ENCODE measurements around the gene MCF2L2.

The MCF2L2 gene

GRCh38 chr3:183293966-183294365 is 134.5 kb downstream of the MCF2L2 start:
- no peak for DNase-seq (ENCODE audit: low read depth)

DNA sequence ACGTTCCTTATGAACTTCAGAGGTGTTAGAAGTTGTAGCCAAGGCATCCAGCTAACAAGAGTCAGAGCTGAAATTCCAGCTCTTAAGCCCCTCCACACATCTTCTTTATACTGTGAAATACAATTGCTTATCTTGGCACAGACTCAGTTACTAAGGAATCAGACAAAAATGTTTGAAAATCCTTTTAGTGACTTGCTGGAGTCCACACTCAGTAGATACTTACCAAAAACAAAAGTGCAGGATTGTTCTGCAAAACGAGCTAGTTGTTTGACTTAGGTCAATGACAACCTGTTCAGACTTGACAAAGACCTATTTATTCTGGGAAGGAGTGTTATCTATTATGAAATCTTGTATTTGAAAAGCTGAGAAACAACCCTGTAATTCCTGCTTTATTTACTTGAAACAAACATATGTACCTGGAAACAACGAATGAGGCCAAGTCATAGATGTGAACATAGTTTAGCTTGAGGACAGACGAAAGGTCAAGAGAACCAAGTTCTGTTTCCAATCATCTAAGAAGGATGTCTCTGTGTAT is 136.9 kb downstream of the MCF2L2 start:
- peak; percentile 43 for DNase-seq (ENCODE audit: low read depth)

DNA sequence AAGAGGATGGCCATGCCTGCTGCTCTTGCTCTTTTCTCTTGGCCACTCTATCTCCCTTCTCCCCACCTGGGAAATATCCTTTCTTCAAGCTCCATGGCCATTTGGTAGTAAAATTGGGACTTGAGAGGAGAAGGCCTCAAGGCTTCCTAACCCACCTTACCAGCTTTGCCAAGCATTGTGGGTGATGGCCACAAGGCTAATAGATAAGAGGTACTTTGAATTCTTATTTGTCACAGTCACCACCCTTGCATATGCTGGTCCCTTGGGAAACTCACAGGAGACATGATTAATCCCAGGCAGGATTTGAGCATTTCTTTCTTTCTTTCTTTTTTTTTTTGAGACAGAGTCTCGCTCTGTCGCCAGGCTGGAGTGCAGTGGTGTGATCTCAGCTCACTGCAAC is 138.2 kb downstream of the MCF2L2 start:
- no peak for DNase-seq (ENCODE audit: low read depth)

GRCh38 chr3:183288117-183288516 is 140.3 kb downstream of the MCF2L2 start:
- DNase-seq (ENCODE audit: low read depth) = no peak

DNA sequence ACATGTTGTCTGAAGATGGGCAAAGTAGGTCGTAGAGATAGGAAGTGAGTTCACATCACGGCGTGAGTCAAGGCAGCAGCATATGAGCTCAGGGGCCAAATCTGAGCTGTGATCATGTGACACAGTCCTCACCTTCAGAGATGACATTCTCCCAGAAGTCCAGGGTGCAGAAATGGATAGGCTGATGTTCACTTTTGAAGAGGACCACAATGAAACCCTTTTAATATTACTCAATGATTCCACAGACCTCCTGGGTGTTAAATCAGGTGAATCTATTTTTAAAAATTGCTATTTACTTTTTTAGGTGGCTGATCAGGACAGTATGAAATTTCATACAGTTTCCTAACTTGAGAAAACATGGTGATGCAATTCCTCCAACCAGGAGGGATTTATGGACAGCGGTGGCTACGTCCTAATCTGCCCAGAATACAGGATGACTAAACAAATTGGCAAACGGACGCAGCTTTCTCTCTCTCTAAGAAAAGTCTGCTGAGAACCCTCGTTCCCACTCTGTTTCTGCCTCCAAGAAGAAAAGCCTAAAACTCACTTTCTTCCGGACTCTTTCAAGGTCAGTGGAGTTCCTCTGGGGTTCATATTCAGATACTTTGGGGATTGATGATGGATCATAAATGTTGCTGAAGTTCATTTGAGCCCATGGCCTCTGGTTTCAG is 141.0 kb downstream of the MCF2L2 start:
- peak; percentile 11 for DNase-seq (ENCODE audit: low read depth)

DNA sequence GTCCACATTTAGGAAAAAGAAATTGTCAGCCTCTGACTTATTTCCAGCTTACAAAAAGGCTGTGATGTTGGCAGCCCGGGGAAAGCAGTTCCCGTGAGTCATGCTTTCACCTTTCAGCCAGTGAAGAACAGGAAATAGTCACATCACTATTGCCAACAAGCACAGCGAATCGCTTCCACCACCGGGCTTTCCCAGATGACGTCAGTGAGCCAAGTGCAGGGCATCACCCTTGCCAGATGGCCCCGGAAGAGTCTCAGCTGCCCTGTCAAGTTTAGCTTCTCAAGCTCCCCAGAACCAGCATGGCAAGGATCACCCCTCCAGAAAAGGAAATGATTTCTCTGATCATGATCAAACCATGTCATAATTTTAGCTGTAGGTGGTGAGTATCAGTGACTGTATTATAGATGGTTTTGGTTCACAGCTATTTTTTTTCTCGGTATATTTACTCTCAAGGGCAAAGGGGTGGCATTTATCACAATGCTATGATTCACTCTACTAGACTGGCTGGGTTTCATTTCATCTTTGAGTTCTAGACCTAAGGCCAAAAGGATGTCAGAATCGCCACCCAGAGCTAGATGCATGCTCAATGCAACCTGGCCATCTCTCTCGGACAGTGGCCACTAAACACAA is 142.5 kb downstream of the MCF2L2 start:
- DNase-seq (ENCODE audit: low read depth) = peak; percentile 91

GRCh38 chr3:183285318-183285717 is 143.1 kb downstream of the MCF2L2 start:
- DNase-seq (ENCODE audit: low read depth) = no peak

- DNase-seq (ENCODE audit: low read depth) = no peak
These were observed 143.8 kb downstream of the MCF2L2 start for GRCh38 chr3:183284570-183284969.

DNA sequence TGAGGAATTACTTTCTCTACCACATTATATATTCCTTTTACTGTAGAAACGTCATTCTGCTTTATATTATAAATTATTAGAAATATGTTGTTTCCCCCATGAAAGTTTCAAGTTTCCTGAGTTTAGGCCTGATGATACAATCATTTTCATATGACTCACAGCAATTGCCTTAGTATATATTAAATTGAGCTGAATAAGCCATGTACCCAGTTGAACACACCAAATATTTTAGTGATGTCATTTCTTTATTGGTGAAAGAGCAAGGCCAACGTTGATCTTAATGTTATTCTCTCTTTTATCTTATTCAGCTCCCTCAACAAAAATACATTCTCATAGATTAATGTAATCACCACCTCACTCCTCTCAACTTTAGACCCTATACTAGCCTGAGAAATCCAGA is 144.5 kb downstream of the MCF2L2 start:
- DNase-seq (ENCODE audit: low read depth) = no peak

GRCh38 chr3:183281126-183281797 is 147.2 kb downstream of the MCF2L2 start:
- no peak for DNase-seq (ENCODE audit: low read depth)

DNA sequence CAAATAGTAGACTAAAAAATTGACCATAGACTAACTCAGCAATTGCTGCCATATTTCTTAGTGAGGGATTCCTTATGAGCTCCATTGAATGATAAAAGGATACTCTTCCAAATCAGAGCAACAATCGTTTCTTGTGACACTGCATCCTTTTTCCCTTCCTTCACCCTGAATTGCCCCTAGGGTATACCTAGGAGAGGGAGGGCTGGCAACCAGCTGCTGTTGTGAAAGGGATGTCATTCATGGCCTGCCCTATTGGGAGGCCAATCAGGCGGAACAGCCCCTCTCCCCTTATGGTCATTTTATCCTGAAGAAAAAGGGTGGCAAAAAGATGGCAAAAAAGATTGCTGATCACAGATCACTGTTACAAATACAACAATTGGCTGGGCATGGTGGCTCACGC is 149.0 kb downstream of the MCF2L2 start:
- no peak for DNase-seq (ENCODE audit: low read depth)

DNA sequence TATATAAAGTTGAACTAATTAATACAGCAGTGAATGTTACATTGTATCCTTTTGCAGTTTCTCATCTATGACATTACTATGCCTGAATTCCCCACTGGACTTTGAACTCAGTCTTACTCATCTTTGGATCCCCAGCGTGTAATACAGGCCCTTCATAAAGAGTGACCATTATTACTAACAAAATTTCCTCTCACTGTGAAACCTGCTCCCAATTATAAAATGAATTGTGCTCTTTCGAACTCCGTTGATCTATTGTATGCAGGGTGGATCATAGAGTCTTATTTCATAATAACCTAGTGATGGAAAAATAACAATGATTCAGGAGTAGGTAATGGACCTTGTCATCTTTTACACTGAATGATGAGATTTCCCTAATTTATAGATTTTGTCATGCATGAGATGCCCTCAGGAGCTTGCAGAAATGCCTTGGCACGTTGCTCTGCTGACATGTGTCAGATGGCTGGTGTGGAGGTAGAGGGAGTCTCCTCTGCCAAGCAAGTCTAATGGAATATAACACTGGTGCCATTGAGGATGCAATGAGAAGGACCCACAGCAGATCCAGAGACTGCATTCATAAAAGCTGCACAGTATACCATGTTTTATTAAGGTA is 149.8 kb downstream of the MCF2L2 start:
- DNase-seq (ENCODE audit: low read depth) = no peak

- no peak for DNase-seq (ENCODE audit: low read depth)
These were observed 151.2 kb downstream of the MCF2L2 start for GRCh38 chr3:183277260-183277659.

DNA sequence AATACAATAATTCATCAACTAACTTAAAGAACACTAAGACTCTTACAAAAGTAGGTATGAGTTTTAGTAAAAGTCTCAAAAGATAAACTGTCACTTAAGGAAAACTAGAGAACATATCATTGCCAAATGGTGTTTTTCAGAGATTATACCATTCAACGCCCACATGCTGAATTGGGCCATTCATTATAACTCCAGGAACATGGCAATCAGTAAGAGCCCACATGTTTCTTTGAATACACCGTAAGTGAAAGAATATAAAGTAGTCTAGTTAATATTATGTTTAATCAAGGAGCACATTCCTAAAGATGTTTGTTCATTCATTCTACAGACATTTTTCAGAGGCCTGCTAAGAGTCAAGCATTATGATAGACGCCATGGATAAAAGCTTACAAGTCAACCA is 152.5 kb downstream of the MCF2L2 start:
- DNase-seq (ENCODE audit: low read depth) = no peak

DNA sequence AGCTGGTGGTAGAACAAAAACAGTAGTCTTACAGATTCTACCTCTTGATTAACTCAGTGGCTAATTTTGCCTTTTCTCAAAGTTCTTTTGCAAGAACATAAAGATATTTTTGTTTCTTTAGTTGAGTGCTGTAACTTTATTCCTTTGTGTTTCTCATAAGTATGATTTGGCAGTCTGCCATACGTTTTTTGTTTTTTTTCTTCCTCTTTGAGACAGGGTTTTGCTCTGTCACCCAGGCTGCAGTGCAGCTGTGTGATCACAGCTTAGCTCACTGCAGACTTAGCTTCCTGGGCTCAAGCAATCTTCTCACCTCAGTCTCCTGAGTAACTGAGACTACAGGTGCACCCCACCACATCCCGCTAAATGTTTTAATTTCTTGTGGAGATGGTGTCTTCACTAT is 153.0 kb downstream of the MCF2L2 start:
- DNase-seq (ENCODE audit: low read depth) = peak; percentile 29

GRCh38 chr3:183274609-183275008 is 153.8 kb downstream of the MCF2L2 start:
- no peak for DNase-seq (ENCODE audit: low read depth)

DNA sequence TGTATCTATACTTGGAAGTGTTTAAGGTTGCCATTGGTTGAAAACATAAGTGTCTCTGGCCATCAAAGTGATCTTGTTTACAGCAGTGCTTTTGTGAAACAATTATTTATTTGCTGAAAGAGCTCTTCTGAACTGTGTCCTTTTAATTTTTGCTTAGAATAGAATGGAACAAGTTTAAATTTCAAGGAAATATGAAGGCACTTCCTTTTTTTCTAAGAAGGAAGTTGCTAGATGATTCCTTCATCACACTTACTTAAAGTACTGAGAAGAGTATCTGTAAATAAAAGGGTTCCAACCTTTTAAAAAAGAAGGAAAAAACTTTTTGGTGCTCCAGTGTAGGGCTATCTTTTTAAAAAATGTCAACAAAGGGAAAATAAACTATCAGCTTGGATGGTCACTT is 155.6 kb downstream of the MCF2L2 start:
- no peak for DNase-seq (ENCODE audit: low read depth)

- DNase-seq (ENCODE audit: low read depth) = no peak
These were observed 156.3 kb downstream of the MCF2L2 start for GRCh38 chr3:183272142-183272541.

GRCh38 chr3:183270344-183270743 is 158.1 kb downstream of the MCF2L2 start:
- no peak for DNase-seq (ENCODE audit: low read depth)

GRCh38 chr3:183269345-183269744 is 159.1 kb downstream of the MCF2L2 start:
- DNase-seq (ENCODE audit: low read depth) = no peak

- no peak for DNase-seq (ENCODE audit: low read depth)
These were observed 160.1 kb downstream of the MCF2L2 start for GRCh38 chr3:183268366-183268765.

DNA sequence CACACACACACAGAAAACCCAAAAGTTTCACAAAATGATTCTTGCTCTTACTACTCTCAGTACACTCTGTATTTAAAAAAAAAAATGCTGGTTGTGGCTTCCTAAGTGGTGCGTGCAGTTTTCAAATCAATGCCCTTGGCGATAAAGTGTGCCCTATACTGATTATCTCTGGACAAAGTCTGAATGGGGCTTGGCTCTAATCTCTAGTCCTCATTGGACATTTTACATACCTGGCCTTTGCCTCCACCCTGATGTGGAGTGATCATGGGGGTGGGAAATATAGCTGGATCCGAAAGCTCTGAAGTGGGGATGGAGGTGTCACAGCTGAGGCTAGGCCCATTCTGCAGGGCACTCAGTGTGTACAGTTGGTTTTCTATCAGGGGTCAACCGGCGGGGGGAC is 161.3 kb downstream of the MCF2L2 start:
- no peak for DNase-seq (ENCODE audit: low read depth)

DNA sequence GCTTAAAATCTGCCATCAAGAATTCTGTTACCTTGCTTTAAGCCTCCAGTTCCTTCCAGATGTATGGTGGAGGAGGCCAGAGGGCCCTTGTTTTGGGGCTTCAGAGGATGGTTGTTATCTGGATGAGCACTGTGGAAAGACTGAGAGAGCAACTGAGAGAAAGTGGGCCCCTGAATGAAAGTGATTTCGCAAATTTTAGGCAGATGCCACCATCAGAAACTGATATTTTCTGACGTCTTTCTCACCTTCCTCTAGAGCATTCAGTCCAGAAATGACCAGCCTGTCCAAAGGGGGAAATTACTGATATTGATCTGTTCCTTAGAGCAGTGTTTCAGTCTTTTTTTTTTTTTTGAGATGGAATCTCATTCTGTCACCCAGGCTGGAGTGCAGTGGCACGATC is 162.0 kb downstream of the MCF2L2 start:
- DNase-seq (ENCODE audit: low read depth) = no peak
